ENCODE measurements around the gene CSRP2.

CSRP2 gene

GRCh38 chr12:76856018-76856644 is 22.7 kb downstream of the CSRP2 start:
- H3K27ac ChIP-seq: no peak overlapping the region
- ChIA-PET CTCF (interaction anchor here (0.5 kb wide), 1 partner anchor 461 kb away, joined by 3 read pairs; no protein-coding TSS in a partner anchor), POLR2A (ENCODE audit: low non-redundant PET) (no interaction called here)
- TF ChIP-seq CTCF (conservative IDR thresholded peaks at IDR 0.05; ENCODE audit: low read depth): no peak
- no peak for DNase-seq (ENCODE audit: low spot score)

DNA sequence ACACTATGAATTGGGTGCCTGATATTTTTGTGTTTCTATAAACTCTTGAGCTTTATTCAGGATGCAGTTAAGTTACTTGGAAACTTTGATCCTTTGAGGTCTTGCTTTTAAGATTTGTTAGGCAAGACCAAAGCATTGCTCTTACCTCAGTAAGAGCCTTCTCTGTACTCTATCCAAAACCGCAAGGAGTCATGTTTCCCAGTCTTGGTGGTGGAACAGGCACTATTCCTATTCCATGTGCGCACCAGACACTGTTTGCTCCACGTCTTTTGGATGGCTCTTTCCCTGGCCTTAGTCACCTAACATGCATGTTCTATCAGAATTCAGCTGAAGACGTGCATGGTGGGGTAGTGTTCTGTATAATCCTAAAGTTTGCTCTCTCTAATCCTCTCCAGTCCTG is 23.5 kb downstream of the CSRP2 start:
- CTCF ChIA-PET: no interaction called here
- POLR2A ChIA-PET (ENCODE audit: low non-redundant PET): no interaction called here
- no peak for DNase-seq (ENCODE audit: low spot score)
- no peak for TF ChIP-seq CTCF (conservative IDR thresholded peaks at IDR 0.05; ENCODE audit: low read depth)
- no peak overlapping the region for H3K27ac ChIP-seq

DNA sequence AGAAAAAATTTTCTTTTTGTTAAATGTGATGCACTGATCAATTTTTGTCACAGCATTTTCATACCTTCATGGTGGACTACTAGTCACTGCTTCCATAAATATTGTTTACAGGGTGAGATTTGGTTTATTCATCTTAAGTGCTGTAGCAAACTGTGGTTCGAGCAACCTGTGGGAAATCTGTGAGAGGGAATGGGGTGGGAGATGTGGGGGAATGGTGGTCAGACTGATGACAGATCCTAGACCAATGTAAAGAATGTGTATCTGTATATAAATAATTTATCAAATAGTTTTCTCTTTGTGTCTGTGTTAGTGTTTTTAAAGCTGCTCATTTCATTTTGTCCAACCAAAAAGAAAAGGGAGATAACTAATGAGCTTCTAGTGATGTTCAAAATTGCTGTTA is 26.7 kb downstream of the CSRP2 start:
- no peak for TF ChIP-seq CTCF (conservative IDR thresholded peaks at IDR 0.05; ENCODE audit: low read depth)
- DNase-seq (ENCODE audit: low spot score): no peak
- H3K27ac ChIP-seq: no peak overlapping the region
- ChIA-PET POLR2A (ENCODE audit: low non-redundant PET) (no interaction called here), CTCF (interaction anchor here (0.6 kb wide), 1 partner anchor 147 kb away, joined by 3 read pairs; no protein-coding TSS in a partner anchor)

GRCh38 chr12:76848132-76848531 is 30.7 kb downstream of the CSRP2 start:
- no peak overlapping the region for H3K27ac ChIP-seq
- TF ChIP-seq CTCF (conservative IDR thresholded peaks at IDR 0.05; ENCODE audit: low read depth): no peak
- POLR2A ChIA-PET (ENCODE audit: low non-redundant PET): no interaction called here
- DNase-seq (ENCODE audit: low spot score): no peak
- CTCF ChIA-PET: no interaction called here

- POLR2A ChIA-PET (ENCODE audit: low non-redundant PET): no interaction called here
- no peak overlapping the region for H3K27ac ChIP-seq
- DNase-seq (ENCODE audit: low spot score): no peak
- no peak for TF ChIP-seq CTCF (conservative IDR thresholded peaks at IDR 0.05; ENCODE audit: low read depth)
- CTCF ChIA-PET: no interaction called here
Measured at GRCh38 chr12:76847260-76847659, 31.6 kb downstream of the CSRP2 start.

DNA sequence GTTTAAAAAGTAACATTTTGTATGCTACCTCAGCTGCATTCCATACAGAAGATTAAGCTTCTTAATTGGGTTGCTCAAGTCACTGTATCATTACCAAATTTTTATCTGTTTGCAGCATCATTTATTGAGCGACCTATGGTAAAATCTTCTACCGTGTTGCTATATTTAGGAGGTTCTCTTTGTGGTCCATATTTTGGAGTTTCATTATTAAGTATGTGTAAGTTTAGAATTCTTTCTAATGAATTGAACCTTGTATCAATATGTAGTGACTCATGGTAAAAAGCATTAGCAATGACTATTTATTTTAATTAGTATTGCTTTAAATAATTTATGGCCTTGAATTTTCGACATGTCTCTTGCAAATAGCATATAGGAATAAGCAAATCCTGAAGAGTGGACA is 42.2 kb downstream of the CSRP2 start:
- TF ChIP-seq CTCF (conservative IDR thresholded peaks at IDR 0.05; ENCODE audit: low read depth): no peak
- POLR2A ChIA-PET (ENCODE audit: low non-redundant PET): no interaction called here
- H3K27ac ChIP-seq: no peak overlapping the region
- DNase-seq (ENCODE audit: low spot score): no peak
- CTCF ChIA-PET: interaction anchor here (1.0 kb wide), 1 partner anchor 174 kb away, joined by 3 read pairs; no protein-coding TSS in a partner anchor

All from RWPE1 (cell line).